PC-9 (cell line): Measurements from ENCODE around the gene CDC42BPB.

Source experiments
- CTCF ChIP-seq: fragments of 200-600 bp; sonication (generic); conservative IDR thresholded peaks from 2 replicates; pipeline ENCODE4 v1.6.1; 2017; ENCODE audit warnings: mixed run types, antibody characterized with exemption, mild to moderate bottlenecking, moderate library complexity
- EZH2 ChIP-seq: fragments of 200-600 bp; sonication (generic); IDR thresholded peaks from 2 replicates; pipeline ENCODE4 v1.8.0; 2017; ENCODE audit warnings: antibody characterized with exemption, low read depth

GRCh38 chr14:102943454-102943853 lies 113.9 kb downstream of the CDC42BPB start:
- TF ChIP-seq CTCF, result no peak
- TF ChIP-seq EZH2, result no peak
